Measurements from ENCODE around the gene TMCO4.

Gene TMCO4

DNA sequence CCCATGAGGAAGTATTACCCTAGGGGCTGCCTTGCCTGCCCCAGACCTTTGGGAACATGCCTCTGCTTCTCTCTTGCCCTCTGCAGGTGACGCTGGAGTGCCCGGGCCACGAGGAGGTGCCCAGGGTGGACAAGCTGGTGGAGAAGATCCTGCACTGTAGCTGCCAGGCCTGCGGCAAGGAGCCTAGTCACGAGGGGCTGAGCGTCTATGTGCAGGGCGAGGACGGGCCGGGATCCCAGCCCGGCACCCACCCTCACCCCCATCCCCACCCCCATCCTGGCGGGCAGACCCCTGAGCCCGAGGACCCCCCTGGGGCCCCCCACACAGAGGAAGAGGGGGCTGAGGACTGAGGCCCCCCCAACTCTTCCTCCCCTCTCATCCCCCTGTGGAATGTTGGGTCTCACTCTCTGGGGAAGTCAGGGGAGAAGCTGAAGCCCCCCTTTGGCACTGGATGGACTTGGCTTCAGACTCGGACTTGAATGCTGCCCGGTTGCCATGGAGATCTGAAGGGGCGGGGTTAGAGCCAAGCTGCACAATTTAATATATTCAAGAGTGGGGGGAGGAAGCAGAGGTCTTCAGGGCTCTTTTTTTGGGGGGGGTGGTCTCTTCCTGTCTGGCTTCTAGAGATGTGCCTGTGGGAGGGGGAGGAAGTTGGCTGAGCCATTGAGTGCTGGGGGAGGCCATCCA, 142.8 kb downstream of the TMCO4 start:
- no peak for DNase-seq (ENCODE audit: low read depth in 3 of 3)

GRCh38 chr1:19656134-19656779, 143.5 kb downstream of the TMCO4 start:
- DNase-seq (ENCODE audit: low read depth in 3 of 3), result no peak

DNA sequence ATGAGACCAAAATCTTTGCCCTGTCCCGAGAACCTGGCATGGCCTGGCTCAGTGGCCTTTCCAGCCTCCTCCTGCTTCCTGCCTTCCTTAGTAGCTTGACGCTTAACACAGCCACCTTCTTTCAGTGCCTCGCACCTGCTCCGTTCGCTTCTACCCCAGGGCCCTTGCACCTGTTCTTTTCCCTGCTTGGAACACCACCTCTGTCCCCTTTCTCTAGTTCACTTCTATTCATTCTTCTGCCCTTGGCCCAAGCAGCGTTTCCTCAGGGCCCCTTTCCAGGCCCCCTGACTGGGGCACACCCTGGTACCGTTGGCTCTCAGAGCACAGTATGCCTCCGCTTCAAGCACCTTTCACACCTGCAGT, 144.0 kb downstream of the TMCO4 start:
- no peak for DNase-seq (ENCODE audit: low read depth in 3 of 3)

GRCh38 chr1:19654886-19655717, 144.6 kb downstream of the TMCO4 start:
- DNase-seq (ENCODE audit: low read depth in 3 of 3), result no peak

DNA sequence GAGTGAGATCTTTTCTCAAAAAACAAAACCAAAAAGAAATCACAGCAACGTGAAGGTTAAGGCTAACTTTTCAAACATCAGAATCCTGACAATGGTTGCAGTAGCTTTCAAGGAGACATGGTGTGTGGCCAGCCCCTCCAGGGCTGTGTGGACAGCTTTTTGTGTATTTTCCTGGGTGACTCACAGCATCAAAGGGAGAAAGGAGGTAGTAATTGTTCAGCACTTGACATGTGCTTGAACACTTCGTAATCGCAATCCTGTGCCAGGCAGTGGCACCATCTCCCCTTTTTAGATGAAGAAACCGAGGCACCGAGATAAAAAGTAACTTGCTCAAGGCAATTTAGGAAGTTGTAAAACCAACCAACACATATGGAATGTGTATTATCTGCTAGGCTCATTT, 145.3 kb downstream of the TMCO4 start:
- DNase-seq (ENCODE audit: low read depth in 3 of 3), result no peak

GRCh38 chr1:19651141-19651737, 148.5 kb downstream of the TMCO4 start:
- DNase-seq (ENCODE audit: low read depth in 3 of 3), result peak in 1 of 3 experiments; percentile 25

DNA sequence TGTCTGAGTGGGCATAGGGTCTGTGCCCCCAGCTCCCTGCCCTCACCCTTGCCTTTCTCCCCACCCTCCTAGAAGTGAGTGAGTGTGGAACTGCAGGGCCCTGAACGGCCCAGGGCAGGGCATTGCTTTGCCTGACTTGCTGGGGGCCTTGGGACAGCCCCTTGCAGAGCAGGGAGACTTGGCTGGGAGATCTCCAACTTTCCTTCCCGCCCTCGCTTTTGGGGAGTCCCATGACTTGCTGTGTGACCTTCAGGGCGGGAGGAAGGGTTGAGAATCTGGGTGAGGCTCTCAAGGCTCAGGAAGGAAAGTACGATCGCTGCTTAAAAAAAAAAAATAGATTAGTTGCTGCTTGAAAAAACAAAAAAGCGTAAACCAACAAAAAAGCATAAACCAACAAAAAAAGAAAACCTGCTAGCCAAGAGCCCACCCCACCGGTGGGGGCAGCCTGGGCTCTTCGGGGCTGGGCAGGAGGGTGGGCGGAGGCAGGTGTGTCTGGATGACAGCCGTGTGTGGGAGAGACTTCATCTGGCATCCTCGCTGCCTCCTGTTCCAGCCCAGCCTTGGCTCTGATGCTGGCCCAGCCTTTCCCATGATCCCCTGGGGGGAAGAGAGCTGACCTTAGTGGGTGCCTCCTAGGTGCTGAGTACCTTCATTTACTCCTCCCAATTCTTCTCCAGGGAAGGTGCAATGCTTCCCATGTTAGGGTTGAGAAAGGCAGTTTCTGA, 149.1 kb downstream of the TMCO4 start:
- no peak for DNase-seq (ENCODE audit: low read depth in 3 of 3)

DNA sequence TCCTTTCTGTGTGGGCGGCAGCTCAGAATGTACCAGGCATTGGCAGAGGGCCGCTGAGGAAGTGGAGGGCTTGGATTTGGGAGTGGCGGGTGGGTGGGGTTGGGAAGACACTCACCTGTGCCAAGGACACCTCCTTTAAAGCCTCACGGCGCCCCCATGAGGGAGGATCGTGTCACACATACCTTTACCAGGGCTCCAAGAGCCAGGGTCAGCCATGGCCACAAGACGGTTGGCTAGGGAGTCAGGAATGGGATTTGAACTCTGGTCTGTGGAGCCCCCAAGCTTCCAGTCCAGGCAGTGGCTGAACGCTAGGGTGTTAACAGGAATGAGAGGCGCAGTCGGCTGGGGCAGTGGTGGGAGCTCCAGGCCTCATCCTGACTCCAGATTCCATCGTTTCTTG, 151.0 kb downstream of the TMCO4 start:
- no peak for DNase-seq (ENCODE audit: low read depth in 3 of 3)

GRCh38 chr1:19648239-19648638, 151.5 kb downstream of the TMCO4 start:
- DNase-seq (ENCODE audit: low read depth in 3 of 3), result no peak

- DNase-seq (ENCODE audit: low read depth in 3 of 3), result no peak
Observed at GRCh38 chr1:19647643-19648042, 152.1 kb downstream of the TMCO4 start.

DNA sequence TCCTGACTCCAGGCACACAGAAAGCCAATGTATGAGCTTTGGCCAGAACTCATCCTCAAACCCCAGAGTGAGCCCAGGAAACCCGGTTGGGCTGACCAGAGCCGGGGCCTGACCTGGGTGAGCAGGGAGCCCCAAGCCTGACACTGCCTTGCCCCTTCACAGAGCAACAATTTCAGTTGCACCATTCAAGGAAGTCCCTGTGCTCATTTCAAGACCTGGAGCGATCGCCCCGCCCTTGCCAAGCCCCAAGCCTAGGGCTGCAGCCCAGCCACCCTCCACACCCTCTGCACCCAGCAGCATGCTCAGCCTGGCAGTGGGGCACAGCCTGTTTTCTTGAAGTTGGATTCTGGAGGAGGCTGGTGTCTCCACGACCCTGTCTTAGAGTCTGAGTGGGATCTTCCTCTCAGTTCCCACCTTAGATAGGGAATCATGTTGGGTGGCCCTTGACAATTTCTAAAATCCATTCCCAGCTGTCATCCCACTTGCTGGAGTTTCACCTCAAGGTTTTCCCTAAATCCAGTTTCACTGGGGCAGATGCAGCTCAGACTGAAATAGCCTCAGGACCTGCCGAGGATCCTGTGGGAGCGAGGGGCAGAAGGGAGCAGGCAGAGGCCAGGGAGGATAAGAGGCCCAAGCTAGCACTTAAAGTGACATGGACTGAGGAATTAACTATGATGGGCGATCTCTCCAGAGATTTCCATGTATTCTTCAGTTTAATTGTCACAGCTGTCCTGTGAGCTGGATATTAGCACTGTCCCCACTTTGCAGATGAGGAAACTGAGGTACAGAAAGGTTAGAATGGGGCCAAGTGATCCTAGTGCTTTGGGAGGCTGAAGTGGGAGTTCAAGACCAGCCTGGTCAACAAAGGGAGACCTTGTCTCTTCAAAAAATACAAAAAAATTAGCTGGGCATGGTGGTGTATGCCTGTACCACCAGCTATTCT, 153.1 kb downstream of the TMCO4 start:
- no peak for DNase-seq (ENCODE audit: low read depth in 3 of 3)

GRCh38 chr1:19645411-19646251, 154.1 kb downstream of the TMCO4 start:
- DNase-seq (ENCODE audit: low read depth in 3 of 3), result no peak

GRCh38 chr1:19644681-19645410, 154.9 kb downstream of the TMCO4 start:
- no peak for DNase-seq (ENCODE audit: low read depth in 3 of 3)

DNA sequence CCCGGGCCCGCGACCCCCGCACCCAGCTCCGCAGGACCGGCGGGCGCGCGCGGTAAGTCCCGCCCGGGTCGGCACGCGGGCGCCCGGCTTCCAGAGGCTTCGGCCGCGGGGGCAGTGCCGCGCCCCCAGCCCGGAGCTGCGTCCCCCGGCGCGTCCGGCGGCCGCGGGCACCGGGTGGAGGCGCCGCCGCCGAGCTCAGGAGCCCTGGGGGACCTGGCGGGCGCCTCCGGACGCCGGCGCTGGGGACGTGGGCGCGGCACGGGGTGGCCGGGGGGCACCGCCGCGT, 155.4 kb downstream of the TMCO4 start:
- no peak for DNase-seq (ENCODE audit: low read depth in 3 of 3)

DNA sequence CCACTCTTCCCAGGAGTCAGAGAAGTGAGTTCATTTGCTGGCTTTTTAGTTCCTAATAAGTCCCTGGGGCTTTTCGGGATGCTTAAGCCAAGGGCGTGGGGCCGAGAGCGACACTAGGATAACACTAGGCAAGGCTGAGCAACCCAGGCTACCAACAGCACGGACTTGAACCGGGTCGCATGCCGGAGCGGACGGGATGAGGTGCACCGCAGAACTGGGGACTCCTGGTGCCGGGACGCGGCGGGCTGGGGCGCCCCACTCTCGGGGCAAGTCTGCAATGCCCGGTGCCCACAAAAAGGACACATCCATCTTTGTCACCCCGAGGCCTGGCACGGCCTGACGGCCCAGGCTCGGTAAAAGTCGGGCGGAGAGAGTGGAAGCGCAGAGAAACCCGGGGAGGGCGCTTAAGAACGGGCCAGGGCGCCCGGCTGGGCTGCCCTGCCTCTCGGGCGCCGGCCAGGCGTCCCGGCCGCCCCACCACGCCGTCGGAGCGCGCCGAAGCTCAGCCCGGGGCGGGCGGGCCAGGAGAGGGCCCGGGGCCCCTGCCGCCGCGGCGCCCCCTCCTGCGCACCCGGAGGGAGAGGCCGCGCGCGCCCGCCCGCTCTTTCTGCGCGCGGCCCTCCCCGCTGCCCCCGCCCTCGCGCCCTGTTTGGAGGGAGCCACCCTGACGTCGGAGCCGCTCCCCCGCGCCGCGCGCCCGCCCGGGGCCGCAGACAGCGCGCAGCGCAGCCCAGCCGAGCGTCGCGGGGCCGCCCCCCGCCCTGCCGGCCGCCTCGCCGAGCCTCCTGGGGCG, 155.9 kb downstream of the TMCO4 start, which contains the start of gene NBL1:
TSS of gene NBL1 (plus strand) at position 710 of the 793 bp plus-strand sequence. CDS start 10,720 bp downstream, outside the sequence.
- peak in 2 of 3 experiments; percentile 50 to 63 for DNase-seq (ENCODE audit: low read depth in 3 of 3)

GRCh38 chr1:19643121-19643520, 156.6 kb downstream of the TMCO4 start:
- no peak for DNase-seq (ENCODE audit: low read depth in 3 of 3)

DNA sequence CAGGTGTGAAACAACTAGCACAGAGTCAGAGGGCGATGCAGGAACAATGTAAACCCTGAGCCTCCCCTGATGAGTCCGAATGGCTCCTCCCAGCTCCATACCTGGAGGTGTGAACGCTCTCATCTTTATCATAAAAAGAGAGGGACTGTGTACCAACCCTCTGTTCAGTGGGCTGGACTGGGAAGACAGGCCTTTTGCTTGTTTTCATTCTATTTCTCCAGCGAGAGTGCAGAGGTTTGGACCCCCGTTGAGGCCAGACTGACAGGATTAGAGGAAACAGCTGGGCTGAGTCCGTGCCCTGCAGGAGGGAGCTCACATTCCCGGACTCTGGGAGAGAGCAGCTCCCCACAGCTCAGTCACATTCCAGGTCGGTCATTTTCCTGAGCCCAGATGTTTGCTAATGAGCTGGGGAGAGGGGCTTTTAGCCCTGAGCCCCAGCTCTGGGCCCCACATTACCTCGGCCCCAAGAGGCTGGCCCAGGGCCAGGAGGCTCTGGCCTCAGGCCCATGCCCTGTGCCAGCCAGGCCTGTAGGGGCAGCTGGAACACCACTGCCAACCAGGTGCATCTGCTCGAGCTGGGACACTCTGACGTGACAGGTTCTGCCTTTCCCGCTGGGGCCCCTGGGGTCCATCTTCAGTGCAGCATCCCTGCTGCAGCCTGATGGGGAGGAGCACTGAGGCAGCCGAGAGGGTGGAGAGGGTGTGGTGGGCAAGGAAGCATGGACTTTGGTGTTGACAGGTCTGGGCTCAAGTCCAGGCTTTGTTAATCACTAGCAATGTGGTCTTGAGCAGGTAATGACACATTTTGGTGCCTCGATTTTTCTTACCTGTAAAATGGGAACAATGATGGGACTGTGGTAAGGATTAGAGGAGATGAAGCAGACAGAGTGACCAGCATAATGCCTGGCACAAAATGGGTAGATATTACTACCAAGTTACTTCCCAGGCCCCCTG, 159.1 kb downstream of the TMCO4 start:
- DNase-seq (ENCODE audit: low read depth in 3 of 3), result no peak
